Neural progenitor cell (in vitro differentiated cells): ENCODE measurements around the gene GPBAR1.

Experiments used
- EZH2 ChIP-seq: fragments of 200-600 bp; sonication (generic); IDR thresholded peaks from 2 replicates; pipeline ENCODE4 v1.6.1; 2017; ENCODE audit warnings: antibody characterized with exemption, mild to moderate bottlenecking, moderate library complexity
- EZH2phosphoT487 ChIP-seq: fragments of 200-600 bp; sonication (generic); IDR thresholded peaks from 2 replicates; pipeline ENCODE4 v1.6.1; 2017; ENCODE audit warnings: antibody characterized with exemption
- TF ChIP-seq, protein P1 (sequence below): fragments of 200-600 bp; sonication (generic); IDR thresholded peaks from 2 replicates; pipeline ENCODE4 v1.5.1; 2017; ENCODE audit warnings: antibody characterized with exemption, mild to moderate bottlenecking

GRCh38 chr2:218294430-218295022 is 33.7 kb downstream of the GPBAR1 start:
- TF ChIP-seq, protein P1, sequence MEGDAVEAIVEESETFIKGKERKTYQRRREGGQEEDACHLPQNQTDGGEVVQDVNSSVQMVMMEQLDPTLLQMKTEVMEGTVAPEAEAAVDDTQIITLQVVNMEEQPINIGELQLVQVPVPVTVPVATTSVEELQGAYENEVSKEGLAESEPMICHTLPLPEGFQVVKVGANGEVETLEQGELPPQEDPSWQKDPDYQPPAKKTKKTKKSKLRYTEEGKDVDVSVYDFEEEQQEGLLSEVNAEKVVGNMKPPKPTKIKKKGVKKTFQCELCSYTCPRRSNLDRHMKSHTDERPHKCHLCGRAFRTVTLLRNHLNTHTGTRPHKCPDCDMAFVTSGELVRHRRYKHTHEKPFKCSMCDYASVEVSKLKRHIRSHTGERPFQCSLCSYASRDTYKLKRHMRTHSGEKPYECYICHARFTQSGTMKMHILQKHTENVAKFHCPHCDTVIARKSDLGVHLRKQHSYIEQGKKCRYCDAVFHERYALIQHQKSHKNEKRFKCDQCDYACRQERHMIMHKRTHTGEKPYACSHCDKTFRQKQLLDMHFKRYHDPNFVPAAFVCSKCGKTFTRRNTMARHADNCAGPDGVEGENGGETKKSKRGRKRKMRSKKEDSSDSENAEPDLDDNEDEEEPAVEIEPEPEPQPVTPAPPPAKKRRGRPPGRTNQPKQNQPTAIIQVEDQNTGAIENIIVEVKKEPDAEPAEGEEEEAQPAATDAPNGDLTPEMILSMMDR: no peak
- TF ChIP-seq EZH2phosphoT487: no peak
- no peak for TF ChIP-seq EZH2
